GM12875 (cell line): Measurements from ENCODE around the gene PCIF1.
"Not testable (repeated sequence)": the region's sequence is repeated elsewhere in the genome, so short reads cannot be mapped to it uniquely, and the experiment has no call there.

Source experiments
- H3K4me3 ChIP-seq: one replicate; pipeline ENCODE4 v1.5.1; 2011; ENCODE audit warnings: low read depth, low read length, control low read depth
- CTCF ChIP-seq: IDR thresholded peaks from 2 replicates; pipeline ENCODE4 v1.5.1; 2011; ENCODE audit warnings: low read depth, mild to moderate bottlenecking, control low read depth, inconsistent platforms, low read length, moderate library complexity, borderline replicate concordance; ENCODE audit not compliant: insufficient read depth

The PCIF1 gene

GRCh38 chr20:45920462-45921336 is 13.8 kb upstream of the PCIF1 start:
- no peak overlapping the region for H3K4me3 ChIP-seq
- no peak for TF ChIP-seq CTCF

GRCh38 chr20:45921337-45922189 is 12.9 kb upstream of the PCIF1 start:
- no peak overlapping the region for H3K4me3 ChIP-seq
- no peak for TF ChIP-seq CTCF

GRCh38 chr20:45924391-45925261 is 9.9 kb upstream of the PCIF1 start:
- no peak for TF ChIP-seq CTCF
- H3K4me3 ChIP-seq = no peak overlapping the region

GRCh38 chr20:45925821-45926506 is 8.5 kb upstream of the PCIF1 start:
- no peak overlapping the region for H3K4me3 ChIP-seq
- no peak for TF ChIP-seq CTCF

GRCh38 chr20:45926731-45927070 is 7.8 kb upstream of the PCIF1 start:
- no peak for TF ChIP-seq CTCF
- H3K4me3 ChIP-seq = no peak overlapping the region

- no peak overlapping the region for H3K4me3 ChIP-seq
- TF ChIP-seq CTCF = no peak
Measured at GRCh38 chr20:45927071-45927878, 7.2 kb upstream of the PCIF1 start.

- H3K4me3 ChIP-seq = not testable (repeated sequence)
Measured at GRCh38 chr20:45931680-45932079, 2.8 kb upstream of the PCIF1 start.
